ENCODE data around the gene TIGIT. TPM values are rescaled to one million over a fixed set of nuclear protein-coding genes. Genes with fewer than 3 reads are reported as not detected.

Gene TIGIT
- total RNA-seq, 4 donors from 2014 or later: 0.11 to 0.98 (median 0.40) TPM; not detected in 1

DNA sequence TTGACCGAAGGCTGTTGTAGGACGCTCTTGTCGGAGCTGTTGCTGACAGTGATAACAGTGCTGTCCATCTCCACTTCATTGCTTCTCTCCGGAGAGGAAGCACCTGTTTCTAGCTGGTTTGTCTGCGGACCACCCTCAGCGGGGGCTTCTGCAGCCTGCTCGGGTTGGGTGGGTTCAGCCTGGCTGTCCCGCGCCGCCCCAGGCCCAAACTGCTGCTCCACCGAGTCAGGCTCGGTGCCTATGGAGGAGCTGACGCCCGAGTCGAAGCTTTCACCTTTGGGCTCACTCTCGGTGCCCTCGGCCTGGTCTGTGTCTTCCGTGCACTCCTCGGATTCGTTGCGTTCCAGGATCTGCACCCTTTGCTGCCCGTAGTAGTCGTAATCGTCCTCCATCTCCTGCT, 56.9 kb downstream of the TIGIT start:
- Histone ChIP-seq H3K27ac (no peak overlapping the region), H3K9me3 (no peaks in the 10 kb centered on the region), H3K36me3 (peaks cover 20% of the 10 kb centered on the region in 2 donors), H3K27me3 (no peaks in the 10 kb centered on the region), H3K4me3 (replicated peaks in 1 of 3) (no peak overlapping the region), H3K4me1 (no peaks in the 10 kb centered on the region)
- TF ChIP-seq, protein P1, sequence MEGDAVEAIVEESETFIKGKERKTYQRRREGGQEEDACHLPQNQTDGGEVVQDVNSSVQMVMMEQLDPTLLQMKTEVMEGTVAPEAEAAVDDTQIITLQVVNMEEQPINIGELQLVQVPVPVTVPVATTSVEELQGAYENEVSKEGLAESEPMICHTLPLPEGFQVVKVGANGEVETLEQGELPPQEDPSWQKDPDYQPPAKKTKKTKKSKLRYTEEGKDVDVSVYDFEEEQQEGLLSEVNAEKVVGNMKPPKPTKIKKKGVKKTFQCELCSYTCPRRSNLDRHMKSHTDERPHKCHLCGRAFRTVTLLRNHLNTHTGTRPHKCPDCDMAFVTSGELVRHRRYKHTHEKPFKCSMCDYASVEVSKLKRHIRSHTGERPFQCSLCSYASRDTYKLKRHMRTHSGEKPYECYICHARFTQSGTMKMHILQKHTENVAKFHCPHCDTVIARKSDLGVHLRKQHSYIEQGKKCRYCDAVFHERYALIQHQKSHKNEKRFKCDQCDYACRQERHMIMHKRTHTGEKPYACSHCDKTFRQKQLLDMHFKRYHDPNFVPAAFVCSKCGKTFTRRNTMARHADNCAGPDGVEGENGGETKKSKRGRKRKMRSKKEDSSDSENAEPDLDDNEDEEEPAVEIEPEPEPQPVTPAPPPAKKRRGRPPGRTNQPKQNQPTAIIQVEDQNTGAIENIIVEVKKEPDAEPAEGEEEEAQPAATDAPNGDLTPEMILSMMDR (IDR thresholded peaks at IDR 0.05): no peak
- intact Hi-C loops (cut with DNase I): no loop called here
- no peak for DNase-seq
- 95 to 98% methylated on average over 21 to 24 of the region's 24 CpGs for WGBS, 2 donors

DNA sequence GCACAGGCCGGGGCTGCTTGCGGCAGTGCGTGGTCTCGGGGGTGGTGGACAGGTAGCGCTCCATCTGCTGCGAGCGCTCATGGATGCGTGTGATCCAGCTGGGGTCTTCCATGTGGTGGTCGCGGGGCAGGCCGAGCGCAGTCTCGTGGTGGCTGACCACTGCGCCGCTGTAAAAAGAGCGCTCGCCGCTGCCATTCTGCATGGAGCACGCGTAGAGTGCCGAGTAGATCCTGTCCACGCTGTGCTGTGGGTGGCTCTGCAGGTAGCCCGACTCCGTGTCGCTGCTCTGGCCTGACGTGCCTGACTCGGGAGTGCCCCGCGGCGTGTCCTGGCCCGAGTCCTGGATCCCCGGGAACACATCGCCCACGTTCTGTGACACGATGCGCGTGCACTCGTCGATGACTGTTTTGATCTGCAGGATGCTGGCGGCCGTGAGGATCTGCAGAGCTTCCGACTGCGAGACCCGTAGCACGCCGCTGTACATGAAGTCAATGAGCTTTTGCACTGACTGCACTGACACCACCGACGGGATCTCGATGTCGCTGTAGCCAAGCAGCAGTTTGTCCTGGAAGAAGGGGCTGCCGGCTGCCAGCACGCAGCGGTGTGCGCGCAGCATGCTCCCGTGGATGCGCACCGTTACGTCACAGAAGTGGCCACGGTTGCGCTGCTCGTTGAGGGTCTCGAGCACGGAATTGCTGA, 57.4 kb downstream of the TIGIT start:
- no peaks in the 10 kb centered on the region for H3K4me1 ChIP-seq
- H3K4me3 ChIP-seq (replicated peaks in 1 of 3): no peak overlapping the region
- no peak overlapping the region for H3K27ac ChIP-seq
- H3K9me3 ChIP-seq: no peaks in the 10 kb centered on the region
- peaks cover 20% of the 10 kb centered on the region in 2 donors for H3K36me3 ChIP-seq
- intact Hi-C loops (cut with DNase I): no loop called here
- H3K27me3 ChIP-seq: no peaks in the 10 kb centered on the region
- TF ChIP-seq POLR2A (IDR thresholded peaks at IDR 0.05): no peak
- TF ChIP-seq, protein P1 (IDR thresholded peaks at IDR 0.05): no peak
- no peak for DNase-seq
- 97 to 98% methylated on average over 34 to 54 of the region's 64 CpGs for WGBS, 2 donors

DNA sequence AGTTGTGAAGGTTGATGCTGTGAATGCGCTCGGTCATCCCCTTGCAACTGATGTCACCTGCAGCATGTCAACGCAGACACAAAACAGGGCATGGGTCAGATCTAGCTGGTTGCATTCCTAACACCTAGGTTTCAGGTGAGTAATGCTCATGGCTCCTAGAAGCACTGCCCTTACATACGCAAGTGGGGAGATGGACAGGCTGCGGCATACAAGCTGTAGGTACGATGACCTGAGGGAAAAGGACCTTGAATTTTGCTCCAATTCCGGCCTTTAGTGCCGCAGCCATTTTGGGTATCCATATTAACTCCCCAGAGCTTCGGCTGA, 58.0 kb downstream of the TIGIT start:
- H3K4me3 ChIP-seq (replicated peaks in 1 of 3): no peak overlapping the region
- WGBS, 2 donors: 98 to 100% methylated on average over 9 of the region's 9 CpGs
- intact Hi-C loops (cut with DNase I): no loop called here
- no peaks in the 10 kb centered on the region for H3K27me3 ChIP-seq
- H3K36me3 ChIP-seq: peaks cover 20% of the 10 kb centered on the region in 2 donors
- H3K4me1 ChIP-seq: no peaks in the 10 kb centered on the region
- DNase-seq: no peak
- TF ChIP-seq, protein P1 (IDR thresholded peaks at IDR 0.05): no peak
- no peak for TF ChIP-seq POLR2A (IDR thresholded peaks at IDR 0.05)
- H3K27ac ChIP-seq: no peak overlapping the region
- no peaks in the 10 kb centered on the region for H3K9me3 ChIP-seq

DNA sequence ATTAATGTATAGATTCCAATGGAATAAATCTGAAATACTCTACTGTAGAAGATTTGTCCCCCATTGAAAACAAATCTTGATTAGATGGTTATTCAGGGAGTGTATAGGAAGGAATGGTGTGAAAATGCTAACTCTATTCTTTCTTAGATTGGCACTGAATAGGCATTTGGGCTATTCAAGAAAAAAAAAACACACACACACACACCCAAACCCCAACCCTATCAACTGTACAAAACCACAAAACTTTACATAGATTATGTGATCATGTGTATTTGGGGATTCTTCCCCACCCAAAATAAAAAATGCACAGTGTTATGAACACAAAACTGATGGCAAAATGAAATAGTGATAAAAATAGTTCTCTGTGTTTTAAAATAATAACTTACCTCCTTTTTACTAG, 61.8 kb downstream of the TIGIT start:
- H3K9me3 ChIP-seq: no peaks in the 10 kb centered on the region
- no peaks in the 10 kb centered on the region for H3K4me1 ChIP-seq
- H3K36me3 ChIP-seq: peaks cover 7 to 10% of the 10 kb centered on the region in 2 donors
- no peak for TF ChIP-seq POLR2A (IDR thresholded peaks at IDR 0.05)
- TF ChIP-seq, protein P1 (IDR thresholded peaks at IDR 0.05): no peak
- no peak overlapping the region for H3K27ac ChIP-seq
- H3K4me3 ChIP-seq (replicated peaks in 1 of 3): no peak overlapping the region
- intact Hi-C loops (cut with DNase I): no loop called here
- no peak for DNase-seq
- no peaks in the 10 kb centered on the region for H3K27me3 ChIP-seq

DNA sequence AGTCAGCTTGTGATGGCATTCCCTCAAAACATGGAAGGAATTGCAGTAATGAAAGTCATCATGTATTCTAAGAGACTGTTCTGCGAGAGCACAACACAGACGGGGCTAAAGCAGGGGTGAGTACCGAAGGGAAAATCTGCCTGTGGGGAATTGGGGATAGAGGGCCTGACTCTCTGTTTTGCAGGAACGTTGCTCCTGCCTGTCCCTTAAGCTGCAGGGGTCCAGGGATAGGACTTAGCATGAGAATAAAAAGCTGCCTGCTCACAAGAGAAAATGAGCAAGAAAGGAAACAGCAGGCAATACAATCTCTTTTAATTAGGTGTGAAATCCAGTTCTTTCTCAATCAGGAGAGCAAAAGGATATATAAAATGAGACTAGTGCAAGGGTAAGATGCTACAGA, 62.2 kb downstream of the TIGIT start:
- Histone ChIP-seq H3K36me3 (peaks cover 3 to 6% of the 10 kb centered on the region in 2 donors), H3K9me3 (no peaks in the 10 kb centered on the region), H3K27ac (no peak overlapping the region), H3K4me3 (replicated peaks in 1 of 3) (no peak overlapping the region), H3K4me1 (no peaks in the 10 kb centered on the region), H3K27me3 (no peaks in the 10 kb centered on the region)
- intact Hi-C loops (cut with DNase I): no loop called here
- no peak for DNase-seq
- WGBS, 2 donors: 68 to 78% methylated on average over 4 of the region's 4 CpGs
- no peak for TF ChIP-seq POLR2A (IDR thresholded peaks at IDR 0.05)
- TF ChIP-seq, protein P1 (IDR thresholded peaks at IDR 0.05): no peak
